Activated CD4-positive, alpha-beta T cell treated with anti-CD3 and anti-CD28 coated beads for 36 hours (primary cell): ENCODE measurements around the gene CPED1. TPM values are rescaled to one million over a fixed set of nuclear protein-coding genes. Genes with fewer than 3 reads are reported as not detected.

ENCODE experiments used
- ATAC-seq: fragments of 200-7000 bp; cut with Tn5 transposase; one replicate; pipeline ENCODE4 v1.10.0; 2021; ENCODE audit warnings: mild to moderate bottlenecking, moderate library complexity
- CTCF ChIA-PET: fragments of 350-600 bp; sonication (Branson Sonifier 250); formaldehyde crosslinking; loops from one replicate; lab custom pipeline; 2021; ENCODE audit warnings: antibody characterized with exemption; lab: Charles Lee
- POLR2A ChIA-PET: fragments of 350-600 bp; sonication (Branson Sonifier 250); formaldehyde crosslinking; loops from one replicate; lab custom pipeline; 2021; ENCODE audit warnings: antibody characterized with exemption, inconsistent platforms; lab: Charles Lee
- DNase-seq: peaks from one replicate; pipeline ENCODE4 v3.0.0-alpha.2; 2020
- H3K27ac Mint-ChIP-seq: one replicate; pipeline ENCODE4 v1.8.0; 2021; ENCODE audit warnings: mixed read lengths
- H3K27me3 Mint-ChIP-seq: one replicate; pipeline ENCODE4 v1.8.0; 2021; ENCODE audit warnings: mixed read lengths
- H3K36me3 Mint-ChIP-seq: one replicate; pipeline ENCODE4 v1.8.0; 2021; ENCODE audit warnings: low read depth, mixed read lengths
- H3K4me1 Mint-ChIP-seq: one replicate; pipeline ENCODE4 v1.8.0; 2021; ENCODE audit warnings: mixed read lengths
- H3K4me3 Mint-ChIP-seq: one replicate; pipeline ENCODE4 v1.8.0; 2021; ENCODE audit warnings: mild to moderate bottlenecking, moderate library complexity, mixed read lengths
- H3K9me3 Mint-ChIP-seq: one replicate; pipeline ENCODE4 v1.8.0; 2021; ENCODE audit warnings: low read depth, mixed read lengths
- intact Hi-C, 2 experiments: fragments of 100-400 bp; cut with DNase I in 1 of 2; cut with micrococcal nuclease in 1 of 2; formaldehyde crosslinking; loops; one replicate each; pipeline versions ENCODE4 v1.14.2 to v1.15.1; 2022 to 2024; cut with DNase I, micrococcal nuclease
- total RNA-seq, 2 experiments: library from RNA; stranded (reverse); gene quantifications; one replicate each; pipeline ENCODE4 v1.2.3, GENCODE V29; 2021

The CPED1 gene
- total RNA-seq, 2 experiments from 2014 or later: not detected

- POLR2A ChIA-PET: no interaction called here
Observed at GRCh38 chr7:121083138-121083789, 94.8 kb downstream of the CPED1 start.

GRCh38 chr7:121083790-121084251 lies 95.3 kb downstream of the CPED1 start:
- intact Hi-C loops: loop anchor here in 1 of 2 experiments (5.0 kb wide), 1 partner anchor 292 kb away; no protein-coding TSS in a partner anchor
- CTCF ChIA-PET: interaction anchor here (0.8 to 5.7 kb wide), 5 partner anchors 12 to 278 kb away, joined by 4 to 57 read pairs (median 9); partner anchors contain the start of gene CPED1
- H3K9me3 Mint-ChIP-seq: no peaks in the 10 kb centered on the region

More at GRCh38 chr7:121083138-121083789, 94.8 kb downstream of the CPED1 start:
- no peaks in the 10 kb centered on the region for H3K4me1 Mint-ChIP-seq
- H3K36me3 Mint-ChIP-seq: no peaks in the 10 kb centered on the region
- no peak overlapping the region for H3K4me3 Mint-ChIP-seq
- intact Hi-C loops: loop anchor here in 1 of 2 experiments (5.0 kb wide), 1 partner anchor 291 kb away; no protein-coding TSS in a partner anchor
- no peak for ATAC-seq
- H3K27ac Mint-ChIP-seq: no peak overlapping the region
- peaks cover 5% of the 10 kb centered on the region for H3K27me3 Mint-ChIP-seq
- CTCF ChIA-PET: interaction anchor here (1.6 to 5.7 kb wide), 4 partner anchors 13 to 277 kb away, joined by 4 to 57 read pairs (median 12); partner anchors contain the start of gene CPED1
- H3K9me3 Mint-ChIP-seq: no peaks in the 10 kb centered on the region
- DNase-seq: no peak

GRCh38 chr7:121084256-121084655 lies 95.7 kb downstream of the CPED1 start:
- Mint-ChIP-seq H3K4me3 (no peak overlapping the region), H3K27ac (no peak overlapping the region), H3K27me3 (no peaks in the 10 kb centered on the region), H3K9me3 (no peaks in the 10 kb centered on the region), H3K4me1 (no peaks in the 10 kb centered on the region), H3K36me3 (no peaks in the 10 kb centered on the region)
- POLR2A ChIA-PET: no interaction called here
- no peak for DNase-seq
- ATAC-seq: no peak
- CTCF ChIA-PET: interaction anchor here (0.8 to 5.7 kb wide), 3 partner anchors 12 to 97 kb away, joined by 4 to 57 read pairs (median 6); partner anchors contain the start of gene CPED1
- intact Hi-C loops: loop anchor here in 1 of 2 experiments (5.0 kb wide), 1 partner anchor 292 kb away; no protein-coding TSS in a partner anchor

More at GRCh38 chr7:121083790-121084251, 95.3 kb downstream of the CPED1 start:
- peaks cover 3% of the 10 kb centered on the region for H3K27me3 Mint-ChIP-seq
- H3K4me1 Mint-ChIP-seq: no peaks in the 10 kb centered on the region
- POLR2A ChIA-PET: no interaction called here
- no peak overlapping the region for H3K4me3 Mint-ChIP-seq
- H3K27ac Mint-ChIP-seq: no peak overlapping the region
- H3K36me3 Mint-ChIP-seq: no peaks in the 10 kb centered on the region
- ATAC-seq (no peak), DNase-seq (no peak)

GRCh38 chr7:121084748-121085336 lies 96.3 kb downstream of the CPED1 start:
- intact Hi-C loops: loop anchor here in 1 of 2 experiments (5.0 kb wide), 1 partner anchor 293 kb away; no protein-coding TSS in a partner anchor
- Mint-ChIP-seq H3K4me1 (no peaks in the 10 kb centered on the region), H3K27ac (no peak overlapping the region), H3K36me3 (no peaks in the 10 kb centered on the region), H3K4me3 (no peak overlapping the region), H3K9me3 (no peaks in the 10 kb centered on the region), H3K27me3 (no peaks in the 10 kb centered on the region)
- DNase-seq: no peak
- CTCF ChIA-PET: interaction anchor here (0.8 to 5.7 kb wide), 2 partner anchors 21 to 97 kb away, joined by 6 to 57 read pairs; partner anchors contain the start of gene CPED1
- POLR2A ChIA-PET: no interaction called here
- ATAC-seq: no peak

- ATAC-seq (no peak), DNase-seq (no peak)
- no peaks in the 10 kb centered on the region for H3K36me3 Mint-ChIP-seq
- no peaks in the 10 kb centered on the region for H3K4me1 Mint-ChIP-seq
- intact Hi-C loops: no loop called here
- H3K9me3 Mint-ChIP-seq: no peaks in the 10 kb centered on the region
- H3K4me3 Mint-ChIP-seq: no peak overlapping the region
- H3K27me3 Mint-ChIP-seq: no peaks in the 10 kb centered on the region
- POLR2A ChIA-PET: no interaction called here
- CTCF ChIA-PET: interaction anchor here (5.7 kb wide), 1 partner anchor 98 kb away, joined by 57 read pairs; the partner anchor contains the start of gene CPED1
- no peak overlapping the region for H3K27ac Mint-ChIP-seq
Observed at GRCh38 chr7:121085922-121086321, 97.4 kb downstream of the CPED1 start.

GRCh38 chr7:121088870-121089269 lies 100.4 kb downstream of the CPED1 start:
- ChIA-PET POLR2A (no interaction called here), CTCF (no interaction called here)
- no peaks in the 10 kb centered on the region for H3K36me3 Mint-ChIP-seq
- H3K4me3 Mint-ChIP-seq: no peak overlapping the region
- intact Hi-C loops: no loop called here
- ATAC-seq (no peak), DNase-seq (no peak)
- no peaks in the 10 kb centered on the region for H3K27me3 Mint-ChIP-seq
- H3K4me1 Mint-ChIP-seq: no peaks in the 10 kb centered on the region
- H3K27ac Mint-ChIP-seq: no peak overlapping the region
- H3K9me3 Mint-ChIP-seq: no peaks in the 10 kb centered on the region

GRCh38 chr7:121094829-121095228 lies 106.3 kb downstream of the CPED1 start:
- DNase-seq (no peak), ATAC-seq (no peak)
- Mint-ChIP-seq H3K27ac (no peak overlapping the region), H3K4me1 (no peaks in the 10 kb centered on the region), H3K27me3 (no peaks in the 10 kb centered on the region), H3K36me3 (no peaks in the 10 kb centered on the region), H3K4me3 (no peak overlapping the region), H3K9me3 (no peaks in the 10 kb centered on the region)
- ChIA-PET POLR2A (no interaction called here), CTCF (interaction anchor here (0.6 to 1.3 kb wide), 2 partner anchors 13 to 85 kb away, joined by 4 read pairs; no protein-coding TSS in a partner anchor)
- intact Hi-C loops: no loop called here

GRCh38 chr7:121097577-121097976 lies 109.1 kb downstream of the CPED1 start:
- no peaks in the 10 kb centered on the region for H3K36me3 Mint-ChIP-seq

GRCh38 chr7:121099572-121099971 lies 111.1 kb downstream of the CPED1 start:
- intact Hi-C loops: no loop called here
- no peaks in the 10 kb centered on the region for H3K9me3 Mint-ChIP-seq
- no peak for ATAC-seq
- H3K27me3 Mint-ChIP-seq: peaks cover 3% of the 10 kb centered on the region
- CTCF ChIA-PET: interaction anchor here (1.3 to 2.4 kb wide), 4 partner anchors 9 to 268 kb away, joined by 4 to 18 read pairs (median 7); partner anchors contain the start of gene CPED1
- no peak overlapping the region for H3K4me3 Mint-ChIP-seq
- POLR2A ChIA-PET: no interaction called here
- H3K27ac Mint-ChIP-seq: no peak overlapping the region
- DNase-seq: no peak
- no peaks in the 10 kb centered on the region for H3K4me1 Mint-ChIP-seq
- H3K36me3 Mint-ChIP-seq: no peaks in the 10 kb centered on the region

More at GRCh38 chr7:121097577-121097976, 109.1 kb downstream of the CPED1 start:
- no peaks in the 10 kb centered on the region for H3K27me3 Mint-ChIP-seq
- CTCF ChIA-PET: interaction anchor here (0.6 to 1.0 kb wide), 3 partner anchors 9 to 10 kb away, joined by 3 to 4 read pairs (median 3); no protein-coding TSS in a partner anchor
- POLR2A ChIA-PET: interaction anchor here (0.5 kb wide), 1 partner anchor 195 kb away, joined by 3 read pairs; no protein-coding TSS in a partner anchor
- no peaks in the 10 kb centered on the region for H3K9me3 Mint-ChIP-seq
- H3K4me1 Mint-ChIP-seq: no peaks in the 10 kb centered on the region
- no peak overlapping the region for H3K4me3 Mint-ChIP-seq
- H3K27ac Mint-ChIP-seq: no peak overlapping the region
- no peak for ATAC-seq
- intact Hi-C loops: no loop called here
- no peak for DNase-seq

- intact Hi-C loops: no loop called here
- DNase-seq: no peak
- Mint-ChIP-seq H3K27ac (no peak overlapping the region), H3K36me3 (no peaks in the 10 kb centered on the region), H3K9me3 (no peaks in the 10 kb centered on the region), H3K4me1 (no peaks in the 10 kb centered on the region), H3K4me3 (no peak overlapping the region), H3K27me3 (peaks cover 6% of the 10 kb centered on the region)
- POLR2A ChIA-PET: no interaction called here
- CTCF ChIA-PET: interaction anchor here (1.5 kb wide), 2 partner anchors 114 to 266 kb away, joined by 3 to 5 read pairs; no protein-coding TSS in a partner anchor
- no peak for ATAC-seq
Observed at GRCh38 chr7:121101083-121101482, 112.6 kb downstream of the CPED1 start.

- H3K9me3 Mint-ChIP-seq: no peaks in the 10 kb centered on the region
Observed at GRCh38 chr7:121101621-121102020, 113.1 kb downstream of the CPED1 start.

More at GRCh38 chr7:121101621-121102020, 113.1 kb downstream of the CPED1 start:
- POLR2A ChIA-PET: interaction anchor here (0.7 kb wide), 1 partner anchor 84 kb away, joined by 3 read pairs; no protein-coding TSS in a partner anchor
- DNase-seq (no peak), ATAC-seq (no peak)
- H3K27me3 Mint-ChIP-seq: peaks cover 6% of the 10 kb centered on the region
- intact Hi-C loops: no loop called here
- CTCF ChIA-PET: interaction anchor here (0.6 to 1.5 kb wide), 2 partner anchors 114 to 298 kb away, joined by 3 read pairs; no protein-coding TSS in a partner anchor
- H3K27ac Mint-ChIP-seq: no peak overlapping the region
- no peaks in the 10 kb centered on the region for H3K4me1 Mint-ChIP-seq
- H3K36me3 Mint-ChIP-seq: no peaks in the 10 kb centered on the region
- no peak overlapping the region for H3K4me3 Mint-ChIP-seq
